Measurements from ENCODE around the gene NUDT16L1.
"Not testable (repeated sequence)": the region's sequence is repeated elsewhere in the genome, so short reads cannot be mapped to it uniquely, and the experiment has no call there.

NUDT16L1 gene

GRCh38 chr16:4728676-4729075 lies 35.3 kb downstream of the NUDT16L1 start:
- DNase-seq, result no peak

DNA sequence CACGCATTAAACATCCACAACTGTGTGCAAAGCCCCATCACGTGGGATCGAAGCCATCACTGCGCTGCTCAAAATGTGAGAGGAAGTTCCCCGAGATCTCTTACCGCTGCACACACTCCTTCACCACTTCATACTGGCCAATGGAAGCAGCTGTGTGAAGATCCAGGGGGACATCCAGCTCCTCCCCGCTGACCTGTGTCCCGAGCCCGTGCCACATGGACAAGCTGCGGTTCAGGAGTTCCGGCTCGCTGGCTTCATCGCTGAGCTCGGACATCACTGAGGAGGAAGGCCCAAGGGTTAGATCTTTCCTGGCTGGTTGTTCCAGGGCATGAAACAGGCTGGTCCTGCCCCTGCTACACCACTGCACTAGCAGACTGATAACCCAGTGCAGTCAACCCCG lies 36.5 kb downstream of the NUDT16L1 start:
- DNase-seq, result no peak

GRCh38 chr16:4733211-4733742 lies 39.9 kb downstream of the NUDT16L1 start:
- DNase-seq, result no peak

GRCh38 chr16:4733747-4734062 lies 40.3 kb downstream of the NUDT16L1 start:
- no peak for DNase-seq

GRCh38 chr16:4734063-4734729 lies 40.8 kb downstream of the NUDT16L1 start, which contains the start of the genes ANKS3 and DNAAF8:
Gene ANKS3, minus strand, starts transcription at chr16:4734271. Its CDS starts 4,122 bp downstream, at chr16:4730149.
Gene DNAAF8, plus strand, starts transcription at chr16:4734537. Its CDS starts 1,978 bp downstream, at chr16:4736515.
- DNase-seq, result peak; percentile 68

DNA sequence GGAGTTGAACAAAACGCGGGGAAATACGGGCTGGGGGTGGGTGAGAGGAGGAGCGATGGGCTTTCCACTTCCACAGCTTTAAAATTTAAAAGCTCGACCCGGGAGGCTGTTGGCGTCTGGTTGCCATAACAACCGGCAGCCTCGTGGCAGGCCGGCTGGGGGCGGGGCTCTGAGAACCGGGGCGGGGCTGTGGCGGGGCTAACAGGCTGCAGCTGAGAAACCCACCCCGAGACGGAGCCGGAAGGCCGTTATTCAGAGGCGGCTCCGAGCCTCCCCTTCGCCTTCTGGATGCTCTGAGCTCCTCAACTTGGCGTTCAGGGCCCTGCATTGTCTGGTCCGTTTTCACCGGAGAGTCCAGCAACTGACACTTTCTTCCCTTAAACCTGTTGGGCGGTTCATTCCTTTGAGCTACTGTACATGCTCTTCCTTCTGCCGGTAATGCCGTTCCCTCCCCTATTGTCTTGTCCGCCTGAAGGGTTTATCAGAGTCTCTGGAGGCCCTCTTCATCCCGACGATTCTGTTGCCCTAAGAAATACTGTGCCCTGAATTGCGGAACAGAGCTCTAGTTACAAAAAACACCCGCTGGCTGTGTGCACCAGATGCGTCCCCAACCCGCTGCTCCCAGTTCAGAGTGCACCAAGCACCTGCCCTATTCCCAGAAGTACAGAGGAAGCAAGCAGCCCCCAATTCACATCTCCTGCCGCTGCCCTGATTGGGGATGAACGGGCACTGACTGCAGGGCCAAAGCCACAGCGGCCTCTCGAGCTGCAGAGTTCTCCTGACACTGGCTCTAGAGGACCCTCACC lies 41.6 kb downstream of the NUDT16L1 start:
- DNase-seq, result peak; percentile 13

DNA sequence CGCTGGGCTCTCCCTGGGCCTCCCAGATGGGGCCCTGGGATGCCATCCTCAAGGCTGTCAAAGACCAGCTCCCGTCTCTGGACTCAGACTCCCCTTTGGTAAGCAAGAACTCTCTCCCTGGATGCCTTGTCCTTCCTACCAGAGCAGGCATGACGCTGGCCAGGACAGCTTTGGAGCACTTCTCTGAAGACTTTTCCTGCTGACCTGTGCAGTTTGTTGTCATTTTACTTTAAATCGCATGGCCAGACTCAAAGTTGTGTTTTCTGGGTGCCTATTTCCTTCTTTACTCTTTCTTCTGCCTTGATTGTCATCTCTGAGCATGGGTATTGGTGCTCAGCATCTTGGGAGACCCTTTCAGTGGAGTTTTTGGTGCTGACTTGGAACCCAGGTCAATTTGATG lies 43.2 kb downstream of the NUDT16L1 start:
- DNase-seq, result no peak

DNA sequence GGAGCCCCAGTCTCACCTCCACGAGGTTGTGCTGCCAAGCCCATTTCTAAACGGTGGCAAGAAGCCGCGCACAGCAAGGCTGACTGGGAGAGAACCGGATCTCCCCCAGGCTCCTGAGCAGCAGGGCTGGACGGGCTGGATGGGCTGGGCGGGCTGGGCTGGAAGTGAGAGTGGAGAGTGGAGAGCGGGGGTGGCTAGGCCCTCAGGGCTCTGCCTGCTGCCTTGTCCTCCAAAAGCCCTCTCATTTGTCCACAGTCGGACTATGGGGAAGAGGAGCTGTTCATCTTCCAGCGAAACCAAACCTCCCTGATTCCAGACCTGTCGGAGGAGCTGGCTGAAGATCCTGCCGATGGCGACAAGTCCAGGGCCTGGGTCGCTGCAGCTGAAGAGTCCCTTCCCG lies 44.2 kb downstream of the NUDT16L1 start:
- DNase-seq, result no peak

DNA sequence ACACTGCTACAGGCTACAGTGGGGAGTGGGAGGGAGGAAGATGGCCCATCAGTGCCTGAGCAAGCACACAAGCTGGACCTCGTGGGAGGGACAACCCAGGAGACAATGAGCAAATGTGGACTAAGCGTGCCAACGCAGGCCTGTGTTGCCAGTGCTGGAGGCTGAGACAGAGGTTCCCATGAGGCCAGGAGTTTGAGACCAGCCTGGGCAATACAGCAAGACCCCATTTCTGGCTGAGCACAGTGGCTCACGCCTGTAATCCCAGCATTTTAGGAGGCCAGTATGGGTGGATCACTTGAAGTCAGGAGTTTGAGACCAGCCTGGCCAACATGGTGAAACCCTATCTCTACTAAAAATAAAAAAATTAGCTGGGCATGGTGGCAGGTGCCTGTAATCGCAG lies 45.0 kb downstream of the NUDT16L1 start:
- DNase-seq, result not testable (repeated sequence)

DNA sequence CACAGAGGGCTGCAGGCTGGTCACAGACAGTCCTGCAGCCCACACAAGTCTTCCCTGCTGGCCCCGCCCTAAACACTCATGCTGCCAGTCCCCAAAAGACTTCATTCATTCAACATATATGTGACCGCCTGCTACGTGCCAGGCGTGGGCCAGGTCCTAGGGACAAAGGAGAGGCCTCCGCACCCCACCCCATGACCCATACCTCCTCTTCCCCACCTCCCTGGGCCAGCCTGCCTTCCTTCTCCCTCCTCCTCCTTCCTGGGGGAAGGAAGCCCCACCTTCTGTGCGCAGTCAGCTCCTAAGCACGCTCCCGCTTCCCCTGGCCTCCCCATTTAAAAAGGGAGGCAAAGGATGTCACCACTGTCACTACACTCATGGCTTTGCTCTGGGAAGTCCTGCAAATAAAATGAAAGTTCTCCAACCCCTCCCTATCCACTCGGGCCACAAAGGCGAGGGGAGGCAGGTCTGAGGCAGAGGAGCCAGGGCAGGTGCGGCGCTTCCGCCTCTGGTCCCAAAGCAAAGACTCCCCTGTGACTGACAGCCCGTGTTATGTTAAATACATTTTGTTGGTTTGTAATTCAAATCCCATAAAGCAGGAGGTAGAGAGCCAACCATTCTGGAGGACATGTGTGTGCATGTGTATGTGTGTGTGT lies 50.0 kb downstream of the NUDT16L1 start:
- DNase-seq, result no peak

GRCh38 chr16:4744555-4745273 lies 51.4 kb downstream of the NUDT16L1 start:
- DNase-seq, result no peak

- DNase-seq, result no peak
Measured at GRCh38 chr16:4745274-4745569, 51.9 kb downstream of the NUDT16L1 start.

All from NCI-H748 treated with DMSO at 0.1 percent for 48 hours (cell line).